ENCODE results near the gene CDK15.

DNA sequence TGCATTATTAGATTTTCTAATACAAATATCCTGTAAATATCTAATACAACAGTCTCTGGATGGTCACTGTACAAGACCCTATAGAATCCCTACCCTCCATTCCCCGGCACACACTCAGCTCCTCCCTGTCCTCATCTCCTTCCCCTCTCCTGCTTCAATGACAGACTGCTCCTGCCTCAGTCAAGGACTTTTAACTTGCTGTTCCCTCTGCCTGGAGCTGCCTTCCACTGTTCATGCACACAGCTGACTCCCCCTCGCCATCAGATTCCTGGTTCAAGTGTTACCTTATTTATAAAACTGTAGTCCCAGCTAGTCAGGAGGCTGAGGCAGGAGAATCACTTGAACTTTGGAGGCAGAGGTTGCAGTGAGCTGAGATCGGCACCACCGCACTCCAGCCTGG lies 3.3 kb downstream of the CDK15 start:
- TF ChIP-seq, protein P1, sequence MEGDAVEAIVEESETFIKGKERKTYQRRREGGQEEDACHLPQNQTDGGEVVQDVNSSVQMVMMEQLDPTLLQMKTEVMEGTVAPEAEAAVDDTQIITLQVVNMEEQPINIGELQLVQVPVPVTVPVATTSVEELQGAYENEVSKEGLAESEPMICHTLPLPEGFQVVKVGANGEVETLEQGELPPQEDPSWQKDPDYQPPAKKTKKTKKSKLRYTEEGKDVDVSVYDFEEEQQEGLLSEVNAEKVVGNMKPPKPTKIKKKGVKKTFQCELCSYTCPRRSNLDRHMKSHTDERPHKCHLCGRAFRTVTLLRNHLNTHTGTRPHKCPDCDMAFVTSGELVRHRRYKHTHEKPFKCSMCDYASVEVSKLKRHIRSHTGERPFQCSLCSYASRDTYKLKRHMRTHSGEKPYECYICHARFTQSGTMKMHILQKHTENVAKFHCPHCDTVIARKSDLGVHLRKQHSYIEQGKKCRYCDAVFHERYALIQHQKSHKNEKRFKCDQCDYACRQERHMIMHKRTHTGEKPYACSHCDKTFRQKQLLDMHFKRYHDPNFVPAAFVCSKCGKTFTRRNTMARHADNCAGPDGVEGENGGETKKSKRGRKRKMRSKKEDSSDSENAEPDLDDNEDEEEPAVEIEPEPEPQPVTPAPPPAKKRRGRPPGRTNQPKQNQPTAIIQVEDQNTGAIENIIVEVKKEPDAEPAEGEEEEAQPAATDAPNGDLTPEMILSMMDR (IDR thresholded peaks at IDR 0.05): no peak
- TF ChIP-seq EZH2 (IDR thresholded peaks at IDR 0.05): no peak
- no peak for TF ChIP-seq EZH2phosphoT487 (IDR thresholded peaks at IDR 0.05)

Data from neural progenitor cell (in vitro differentiated cells).